HG02763 (cell line): Measurements from ENCODE around the gene SYNM.

Experiments
- ATAC-seq: cut with Tn5 transposase; IDR thresholded peaks from one replicate; pipeline ENCODE4 v1.9.1; 2021; ENCODE audit warnings: mild to moderate bottlenecking, moderate library complexity; ENCODE audit not compliant: unreplicated experiment

SYNM gene

GRCh38 chr15:99163271-99164062 is 58.6 kb downstream of the SYNM start:
- ATAC-seq, result no peak

DNA sequence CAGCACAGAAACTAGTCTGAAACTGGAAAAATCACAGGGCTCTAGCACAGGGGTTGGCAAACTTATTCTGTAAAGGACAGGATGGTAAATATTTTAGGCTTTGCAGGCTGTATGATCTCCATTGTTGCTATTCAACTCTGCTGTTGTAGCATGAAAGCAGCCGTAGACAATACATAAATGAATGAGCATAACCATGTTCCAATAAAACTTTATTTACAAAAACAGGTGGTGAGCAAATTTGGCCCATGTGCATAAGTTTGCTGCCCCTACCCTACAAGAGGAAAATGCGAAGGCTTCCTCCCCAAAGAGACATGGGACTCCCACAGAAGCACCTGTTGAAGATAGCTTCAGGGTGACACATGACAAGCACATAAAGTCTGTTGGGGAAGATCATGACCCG is 59.2 kb downstream of the SYNM start:
- no peak for ATAC-seq

DNA sequence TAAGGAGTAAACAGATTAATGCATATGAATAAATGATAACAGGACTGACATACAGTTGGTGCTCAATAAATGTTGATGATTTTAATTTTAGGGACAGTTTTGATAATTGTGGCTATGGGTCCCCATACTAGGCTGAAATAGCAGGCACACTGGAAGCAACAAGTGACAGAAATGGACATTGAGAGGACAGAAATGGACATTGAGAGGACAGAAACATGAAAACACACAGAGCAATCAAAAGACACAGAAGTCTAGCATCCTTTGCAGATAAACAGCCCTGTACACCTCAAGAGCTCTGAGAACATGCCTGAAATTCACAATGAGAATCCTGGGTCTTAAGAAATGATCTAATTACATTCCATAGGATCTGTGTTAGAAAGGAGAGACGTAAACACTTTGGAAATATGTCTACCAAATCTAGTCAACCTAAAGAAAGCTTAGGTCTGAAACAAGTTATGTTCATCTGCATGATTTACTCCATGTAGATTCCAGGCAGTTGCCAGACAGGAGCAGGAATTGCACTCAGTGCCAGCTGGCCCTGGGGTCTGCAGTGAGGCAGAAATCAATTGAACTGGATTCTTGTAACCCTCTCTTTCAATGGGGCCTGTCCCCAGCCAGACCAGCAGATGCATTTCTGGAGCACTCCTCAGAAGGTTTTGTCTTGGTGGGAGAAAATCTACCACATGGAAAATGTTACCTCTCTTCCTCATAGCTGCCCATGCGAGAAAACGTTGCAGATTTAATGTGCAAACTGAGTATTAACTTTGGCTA is 60.3 kb downstream of the SYNM start:
- ATAC-seq, result no peak

DNA sequence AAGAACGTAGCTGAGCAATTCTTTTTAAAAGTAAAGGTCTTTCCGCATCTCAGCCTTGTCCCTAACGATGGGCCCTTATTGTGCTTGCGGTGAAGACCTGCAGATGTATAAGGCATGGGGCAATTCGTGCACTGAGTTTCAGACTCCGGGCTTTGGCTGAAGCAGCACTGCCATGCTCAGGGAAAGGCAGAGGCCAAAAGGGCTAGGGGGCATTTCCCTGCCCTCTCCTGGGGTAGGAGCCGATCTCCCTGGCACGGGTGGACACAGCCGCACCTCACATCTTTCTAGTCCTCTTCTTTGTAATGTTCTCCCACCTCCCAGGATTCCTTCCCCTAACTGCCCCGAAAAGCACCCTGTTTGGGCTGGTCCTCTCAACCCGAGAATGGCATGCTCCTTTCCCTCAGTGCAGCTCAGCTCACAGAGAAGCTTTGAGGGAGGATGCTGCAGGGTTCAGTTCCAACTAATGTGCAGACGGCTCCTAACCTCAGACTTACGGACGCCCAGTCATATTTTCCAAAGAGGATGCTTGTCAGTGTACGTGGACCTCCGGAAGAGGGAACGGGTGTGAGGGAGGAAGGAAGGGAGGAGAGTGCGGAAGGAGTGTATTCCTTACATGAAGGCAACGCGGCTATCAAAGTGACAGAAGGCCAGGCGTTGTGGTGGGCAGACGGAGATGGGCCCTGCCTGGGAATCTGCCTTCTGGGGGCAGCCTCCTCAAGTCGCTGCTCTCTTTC is 61.2 kb downstream of the SYNM start:
- ATAC-seq, result no peak

GRCh38 chr15:99167201-99167600 is 62.3 kb downstream of the SYNM start:
- no peak for ATAC-seq

GRCh38 chr15:99167640-99168039 is 62.8 kb downstream of the SYNM start:
- ATAC-seq, result no peak

DNA sequence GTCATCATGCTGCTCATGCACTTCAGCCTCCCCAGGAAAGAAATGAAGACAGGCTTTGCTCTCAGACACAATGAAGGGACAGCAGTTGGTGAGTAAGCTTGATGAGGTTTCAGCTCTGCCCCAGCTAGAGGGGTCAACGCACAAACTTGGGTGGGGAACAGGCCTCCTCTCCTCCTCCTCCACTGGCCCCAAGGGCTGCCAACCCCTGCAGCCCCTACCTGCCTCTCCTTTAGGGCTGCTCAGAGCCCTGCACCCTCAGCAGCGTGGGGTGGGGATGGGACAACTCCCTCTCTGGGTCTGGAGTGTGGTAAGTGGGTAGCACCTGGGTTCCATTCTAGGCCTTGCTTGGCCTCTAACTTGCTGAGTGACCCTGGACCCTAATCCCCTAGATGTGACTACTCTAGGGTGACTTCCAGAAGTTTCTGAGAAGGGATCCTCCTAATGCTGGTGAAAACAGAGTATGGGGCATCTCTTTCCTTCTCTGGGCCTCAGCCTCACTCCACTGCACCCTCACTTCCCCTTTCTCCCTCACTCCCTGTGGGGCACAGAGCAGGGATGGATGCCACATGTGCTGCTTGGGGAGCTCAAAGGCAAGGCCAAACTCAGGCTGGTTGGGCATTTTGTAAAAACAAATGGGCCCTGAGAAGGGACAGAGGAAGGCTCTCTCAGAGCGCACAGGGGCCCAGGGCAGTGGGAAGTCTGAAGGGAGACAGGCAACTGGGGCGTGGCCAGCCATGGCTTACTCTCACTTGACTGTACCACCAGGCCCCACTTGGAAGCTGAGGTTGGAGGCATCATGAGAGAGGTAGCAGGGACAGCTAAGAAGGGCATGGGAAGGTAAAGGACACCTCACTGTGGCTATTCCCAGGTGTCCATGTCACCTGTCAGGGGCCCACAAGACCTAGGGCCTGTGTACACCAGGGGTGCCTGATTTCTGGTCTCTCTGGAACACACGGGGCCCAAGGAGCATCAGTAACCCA is 64.0 kb downstream of the SYNM start:
- no peak for ATAC-seq

GRCh38 chr15:99169769-99170311 is 65.0 kb downstream of the SYNM start:
- ATAC-seq, result no peak

DNA sequence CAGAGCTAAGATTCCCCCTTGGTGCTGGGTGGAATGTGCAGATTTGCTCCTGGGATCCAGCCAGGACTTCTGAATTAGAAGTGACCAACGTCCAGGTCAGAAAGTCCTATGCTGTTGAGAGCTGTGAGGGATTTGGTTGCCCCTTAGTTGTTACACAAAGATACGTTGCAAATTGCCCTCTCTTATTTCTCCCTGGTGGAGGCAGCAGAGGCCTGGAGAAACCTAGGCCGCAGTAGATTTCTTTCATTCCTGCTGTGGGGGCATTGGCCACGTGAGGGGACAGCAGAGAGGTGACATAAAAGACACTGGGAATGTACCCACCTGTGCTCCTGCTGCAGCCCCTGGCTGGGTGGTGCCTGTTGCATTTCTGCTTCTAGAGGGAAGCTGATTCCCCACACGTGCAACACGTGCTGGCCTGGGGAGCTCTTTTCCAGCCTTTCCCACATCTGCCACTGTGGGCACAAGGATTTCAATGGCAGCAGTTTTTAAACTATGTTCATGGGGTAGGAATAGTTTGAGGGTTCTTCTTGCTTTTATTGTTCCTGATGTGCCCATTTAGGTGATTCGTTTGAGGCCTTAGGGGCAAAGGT is 65.7 kb downstream of the SYNM start:
- no peak for ATAC-seq

GRCh38 chr15:99172171-99172570 is 67.3 kb downstream of the SYNM start:
- ATAC-seq, result no peak

DNA sequence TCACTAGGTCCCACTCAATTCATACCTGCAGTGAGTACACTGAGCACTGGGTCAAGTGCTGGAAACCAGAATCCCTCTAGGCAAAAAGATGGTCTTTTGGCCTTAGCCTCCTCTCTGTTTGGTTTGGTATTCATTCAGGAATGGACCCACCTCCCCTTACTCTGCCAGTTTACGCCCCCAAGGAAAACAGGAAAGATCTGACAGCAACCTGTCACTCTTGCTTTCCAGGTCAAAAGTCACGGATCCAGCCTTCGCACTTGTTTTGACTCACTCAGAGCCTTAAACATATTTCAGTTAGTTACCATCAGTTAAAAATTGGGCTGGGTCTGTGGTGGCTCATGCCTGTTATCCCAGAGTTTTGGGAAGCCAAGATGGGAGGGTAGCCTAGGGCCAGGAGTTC is 68.1 kb downstream of the SYNM start:
- no peak for ATAC-seq

GRCh38 chr15:99174567-99175395 is 69.9 kb downstream of the SYNM start:
- ATAC-seq, result no peak

DNA sequence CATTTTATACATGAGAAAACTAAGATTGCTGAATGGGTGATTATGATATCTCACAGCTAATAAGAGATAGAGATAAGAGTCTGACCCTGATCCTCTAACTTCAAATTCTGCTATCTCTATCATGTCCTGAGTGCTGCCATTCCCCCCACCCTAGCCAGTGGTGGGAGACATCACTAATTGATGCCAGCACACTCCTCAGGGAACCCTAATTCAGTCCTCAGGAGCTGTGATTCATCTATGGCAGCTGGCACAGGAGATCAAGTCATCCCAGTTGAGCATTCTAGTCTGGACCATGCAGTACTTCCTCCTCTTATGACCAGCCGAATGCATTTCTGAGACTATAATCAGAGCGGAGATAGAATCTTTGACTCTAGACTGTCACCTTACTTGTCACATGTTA is 71.9 kb downstream of the SYNM start:
- no peak for ATAC-seq

GRCh38 chr15:99177679-99178078 is 72.8 kb downstream of the SYNM start:
- no peak for ATAC-seq

DNA sequence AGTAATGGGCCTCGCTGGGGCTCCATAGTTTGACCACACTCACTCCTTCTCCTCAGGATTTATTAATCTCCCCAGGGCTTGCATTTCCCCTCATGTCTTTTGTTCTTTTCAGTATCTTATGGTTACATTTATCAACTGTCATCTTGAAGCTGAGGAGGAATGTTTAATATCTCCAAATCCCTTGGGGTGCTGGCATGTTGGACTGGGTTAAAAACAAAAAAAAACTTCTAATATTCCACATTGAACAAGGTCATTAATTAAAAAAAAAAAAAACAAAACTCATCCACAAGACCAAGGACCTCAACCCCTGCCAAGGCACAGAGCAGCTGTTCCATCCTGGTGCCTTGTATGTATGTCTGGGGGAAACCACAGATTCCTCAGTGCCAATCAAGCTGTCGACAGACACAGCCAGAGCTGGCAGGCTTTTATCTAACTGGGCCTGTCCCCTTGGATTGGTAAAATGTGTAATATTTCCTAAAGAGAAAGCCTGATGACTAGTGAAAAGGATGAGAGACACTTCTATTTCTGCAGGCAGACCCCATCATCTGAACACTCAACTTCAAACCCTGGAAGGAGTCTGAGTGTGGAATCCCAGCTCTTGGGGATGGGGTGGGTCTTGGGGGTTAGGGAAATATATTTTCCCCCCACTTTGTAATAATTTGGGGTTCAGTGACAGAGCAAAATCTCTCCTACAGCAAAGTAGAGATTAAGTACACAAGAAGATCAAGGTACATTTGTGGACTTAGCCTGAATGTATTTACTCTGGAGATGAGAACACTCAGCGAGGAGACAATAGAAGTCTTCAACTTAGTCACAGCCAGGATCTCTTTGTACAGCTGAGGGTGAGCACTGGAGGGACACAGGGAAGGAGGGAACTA is 75.4 kb downstream of the SYNM start:
- ATAC-seq, result no peak

DNA sequence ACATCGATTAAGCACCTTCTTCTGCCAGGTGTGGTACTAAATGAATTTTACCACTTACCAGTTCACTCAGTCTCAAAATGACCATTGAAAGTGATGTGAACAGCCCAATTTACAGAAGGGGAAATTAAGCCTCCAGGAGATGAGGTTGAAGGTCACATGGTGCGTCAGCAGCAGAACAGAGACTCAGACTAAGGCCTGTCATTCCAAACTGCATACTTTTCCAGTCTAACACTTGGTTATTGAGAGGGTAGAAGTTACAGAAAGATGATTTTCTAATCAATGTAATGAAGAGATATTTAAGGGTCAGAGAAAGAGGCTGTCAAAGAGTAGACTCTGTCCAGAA is 76.1 kb downstream of the SYNM start:
- ATAC-seq, result no peak

DNA sequence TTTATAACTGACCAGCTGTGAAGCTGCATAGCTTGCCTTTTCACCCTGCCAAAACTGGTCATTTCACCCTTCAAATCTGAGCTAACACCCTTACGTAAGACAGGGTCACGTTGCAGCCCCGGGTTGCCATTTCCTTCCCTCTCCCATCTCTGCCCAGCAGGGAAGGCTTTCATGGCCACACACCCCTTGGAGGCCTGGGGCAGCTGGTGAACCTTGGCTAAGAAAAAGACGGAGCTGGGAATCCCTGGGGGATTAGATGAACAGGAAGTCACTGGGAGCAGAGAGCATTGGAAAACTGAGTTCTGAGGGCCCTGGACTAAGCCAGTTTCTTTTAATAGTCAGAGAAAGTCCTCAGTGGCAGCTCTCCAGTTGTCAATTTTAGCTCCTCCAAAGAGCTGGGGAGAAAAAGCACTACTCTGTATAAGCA is 76.7 kb downstream of the SYNM start:
- no peak for ATAC-seq

- no peak for ATAC-seq
Observed at GRCh38 chr15:99182791-99183190, 77.9 kb downstream of the SYNM start.
